Ovary (tissue), 9 donors: ENCODE results near the gene TENM4. TPM values are rescaled to one million over a fixed set of nuclear protein-coding genes. Genes with fewer than 3 reads are reported as not detected.

Experiments
- DNase-seq, 5 donors: peaks; one replicate each; pipeline ENCODE4 v3.0.0-alpha.2; 2019 to 2020
- H3K27ac ChIP-seq, 2 donors: fragments of 200-600 bp; one replicate each; pipeline versions ENCODE4 v1.5.1 to v1.8.0; 2019 to 2022
- H3K27me3 ChIP-seq: fragments of 200-600 bp; one replicate; pipeline ENCODE4 v1.8.0; 2022
- H3K36me3 ChIP-seq: fragments of 200-600 bp; sonication (generic); one replicate; pipeline ENCODE4 v1.5.1; 2019
- H3K4me1 ChIP-seq: one replicate; pipeline ENCODE4 v1.8.1; 2013; ENCODE audit warnings: mild to moderate bottlenecking, moderate library complexity; ENCODE audit not compliant: insufficient read depth
- H3K4me3 ChIP-seq: fragments of 200-600 bp; sonication (generic); one replicate; pipeline ENCODE4 v1.5.1; 2017
- H3K9me3 ChIP-seq, 2 donors: fragments of 200-600 bp in 1 of 2; sonication (generic) in 1 of 2; one replicate each; pipeline versions ENCODE4 v1.5.1 to v1.8.1; 2013 to 2019; ENCODE audit warnings: mild to moderate bottlenecking in 1 of 2, moderate library complexity in 1 of 2
- CTCF ChIP-seq, 3 donors: fragments of 450-650 bp in 2 of 3; fragments of 200-600 bp in 1 of 3; IDR thresholded peaks; one replicate each; pipeline versions ENCODE4 v1.5.1 to v1.8.0; 2016 to 2022; ENCODE audit warnings: antibody characterized with exemption in 3 of 3, mild to moderate bottlenecking in 1 of 3
- EP300 ChIP-seq: sonication (generic); formaldehyde crosslinking; IDR thresholded peaks from one replicate; pipeline ENCODE4 v1.6.1; 2017; ENCODE audit warnings: antibody characterized with exemption
- POLR2A ChIP-seq: fragments of 450-650 bp; IDR thresholded peaks from one replicate; pipeline ENCODE4 v1.6.1; 2017; ENCODE audit warnings: antibody characterized with exemption, mild to moderate bottlenecking, moderate library complexity
- WGBS, 3 donors: extraction: QIAGEN DNeasy Blood & Tissue Kit in 1 of 3; methylation state at CpG; one replicate each; pipeline versions ENCODE4 v1.1.5 to v1.1.7; 2013 to 2017; 5-methylcytosine and 5-hydroxymethylcytosine counted together
- intact Hi-C, 4 donors: fragments of 100-400 bp; cut with DNase I; formaldehyde crosslinking; loops; one replicate each; pipeline versions ENCODE4 v1.11.0 to v1.15.1; 2022 to 2023
- polyA plus RNA-seq, 2 donors: library from polyadenylated mRNA; stranded (reverse); fragments of 200-250 nt in 1 of 2; fragments of 350-450 nt in 1 of 2; fragmentation: Illumina TruSeq in 1 of 2; extraction: RNeasy Lipid Tissue Mini Kit (QIAGEN cat#74804) in 1 of 2; gene quantifications; one replicate each; pipeline ENCODE4 v1.2.3, GENCODE V29; 2013 to 2014
- total RNA-seq, 7 donors: library from RNA; depleted of rRNA in 2 of 7; stranded (reverse); fragments of >200 nt in 2 of 7; fragmentation: NEBNext Ultra II Directional in 3 of 7; extraction: Animal tissue kit (Norgen Biotek cat#: 25700) in 3 of 7; gene quantifications; one replicate each; pipeline versions ENCODE4 v1.1.0 to v1.2.4, GENCODE V29; 2016 to 2023
- donor health status: DM: no; HTN: no; CAD: no; lungs with moderate emphysema.
- donor health status: DM: no; HTN: no; CAD: no.
- donor health status: Bipolar disorder and iron deficiency.
- donor health status: DM: yes; HTN: yes; CAD: no.
- donor health status: DM: no; HTN: no; CAD: no.
- donor health status: DM: yes; HTN: yes; CAD: no.

Gene TENM4
- total and polyA plus RNA-seq, 9 donors, result 11.0 to 206 (median 107) TPM

- no peak for DNase-seq
Observed at GRCh38 chr11:79290761-79291160, 150.1 kb downstream of the TENM4 start.

GRCh38 chr11:79287952-79288351 is 152.9 kb downstream of the TENM4 start:
- H3K4me3 ChIP-seq, result no peak overlapping the region
- no peaks in the 10 kb centered on the region for H3K9me3 ChIP-seq
- peaks cover 5% of the 10 kb centered on the region for H3K4me1 ChIP-seq
- TF ChIP-seq EP300, result no peak
- no peak for TF ChIP-seq CTCF (IDR thresholded peaks at IDR 0.05)
- TF ChIP-seq POLR2A, result no peak
- H3K36me3 ChIP-seq, result no peaks in the 10 kb centered on the region
- H3K27me3 ChIP-seq, result no peaks in the 10 kb centered on the region
- intact Hi-C loops, result no loop called here
- DNase-seq, result peak in 4 of 5 donors; percentile 52 to 57 (median 52)
- no peak overlapping the region for H3K27ac ChIP-seq

More at GRCh38 chr11:79290761-79291160, 150.1 kb downstream of the TENM4 start:
- no peak for TF ChIP-seq POLR2A
- TF ChIP-seq EP300, result no peak
- no peak for TF ChIP-seq CTCF (IDR thresholded peaks at IDR 0.05)
- Histone ChIP-seq H3K4me1 (peaks cover 7% of the 10 kb centered on the region), H3K27me3 (no peaks in the 10 kb centered on the region), H3K4me3 (no peak overlapping the region), H3K36me3 (no peaks in the 10 kb centered on the region), H3K27ac (no peak overlapping the region), H3K9me3 (no peaks in the 10 kb centered on the region)
- intact Hi-C loops, result no loop called here

- H3K36me3 ChIP-seq, result no peaks in the 10 kb centered on the region
- no peaks in the 10 kb centered on the region for H3K4me1 ChIP-seq
- no peak overlapping the region for H3K4me3 ChIP-seq
- no peak for TF ChIP-seq CTCF (IDR thresholded peaks at IDR 0.05)
- no peak for TF ChIP-seq POLR2A
- TF ChIP-seq EP300, result no peak
- H3K27me3 ChIP-seq, result no peaks in the 10 kb centered on the region
- WGBS, 3 donors, result 69 to 74% (median 70%) methylated on average over 2 of the region's 2 CpGs
- no peaks in the 10 kb centered on the region for H3K9me3 ChIP-seq
- no peak overlapping the region for H3K27ac ChIP-seq
- intact Hi-C loops, result no loop called here
- DNase-seq, result no peak
Observed at GRCh38 chr11:79285756-79286155, 155.1 kb downstream of the TENM4 start.

GRCh38 chr11:79276736-79277325 is 164.0 kb downstream of the TENM4 start:
- H3K27me3 ChIP-seq, result no peaks in the 10 kb centered on the region
- no peak for TF ChIP-seq CTCF (IDR thresholded peaks at IDR 0.05)
- no peak for TF ChIP-seq EP300
- no peak for TF ChIP-seq POLR2A
- WGBS, 3 donors, result 24 to 37% (median 33%) methylated on average over 2 of the region's 2 CpGs
- peaks cover 23% of the 10 kb centered on the region for H3K4me1 ChIP-seq
- peak overlapping the region in 1 of 2 donors; percentile 22 for H3K27ac ChIP-seq
- intact Hi-C loops, result no loop called here
- DNase-seq, result no peak
- H3K9me3 ChIP-seq, result no peaks in the 10 kb centered on the region
- H3K36me3 ChIP-seq, result no peaks in the 10 kb centered on the region
- no peak overlapping the region for H3K4me3 ChIP-seq
